HUES48 (cell line): ENCODE measurements around the gene IL22RA2.

Experiments used
- H3K27ac ChIP-seq: one replicate; pipeline ENCODE4 v1.7.0; 2013; ENCODE audit warnings: low read depth, low read length, inconsistent platforms
- H3K27me3 ChIP-seq: 2 replicates; pipeline ENCODE4 v1.6.1; 2013; ENCODE audit warnings: mild to moderate bottlenecking, low read length; ENCODE audit not compliant: control insufficient read depth, insufficient read depth
- H3K36me3 ChIP-seq: 2 replicates; pipeline ENCODE4 v1.6.1; 2013; ENCODE audit warnings: low read length; ENCODE audit not compliant: control insufficient read depth, insufficient read depth
- H3K4me1 ChIP-seq: 2 replicates; pipeline ENCODE4 v1.6.1; 2013; ENCODE audit warnings: mild to moderate bottlenecking, low read length; ENCODE audit not compliant: control insufficient read depth, insufficient read depth
- H3K4me3 ChIP-seq: 2 replicates; pipeline ENCODE4 v1.5.1; 2013; ENCODE audit warnings: mild to moderate bottlenecking, low read depth, low read length
- H3K9ac ChIP-seq: 2 replicates; pipeline ENCODE4 v1.6.1; 2013; ENCODE audit warnings: mild to moderate bottlenecking, low read depth, low read length, moderate library complexity
- H3K9me3 ChIP-seq: 2 replicates; pipeline ENCODE4 v1.6.1; 2013; ENCODE audit warnings: low read length; ENCODE audit not compliant: control insufficient read depth, insufficient read depth

The IL22RA2 gene

GRCh38 chr6:137177611-137178010 lies 4.2 kb upstream of the IL22RA2 start:
- Histone ChIP-seq H3K4me3 (no peak overlapping the region), H3K27ac (no peak overlapping the region), H3K36me3 (no peaks in the 10 kb centered on the region), H3K27me3 (no peaks in the 10 kb centered on the region), H3K9ac (no peak overlapping the region), H3K4me1 (peaks cover 2% of the 10 kb centered on the region; the same call in 1 of the 2 replicates), H3K9me3 (peaks cover 49% of the 10 kb centered on the region)

DNA sequence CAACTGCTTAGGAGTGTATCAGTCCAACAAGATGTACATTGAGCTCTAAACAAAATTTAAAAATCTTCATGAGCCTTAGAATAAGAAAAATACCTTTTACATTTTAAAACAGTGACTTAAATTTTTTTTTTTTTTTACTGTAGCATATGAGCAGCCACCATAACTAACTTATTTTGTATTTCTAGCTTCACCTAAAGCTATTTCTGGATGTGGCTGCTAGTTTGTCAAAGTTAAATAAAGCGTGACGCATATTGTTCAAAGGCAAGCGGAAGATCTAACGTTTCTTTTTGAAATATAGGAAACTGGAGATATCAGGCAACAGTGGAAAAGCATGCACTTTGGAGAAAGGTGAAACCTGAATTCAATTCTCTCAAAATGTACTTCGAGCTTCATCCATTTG lies 3.3 kb upstream of the IL22RA2 start:
- no peak overlapping the region for H3K4me3 ChIP-seq
- H3K9ac ChIP-seq, result no peak overlapping the region
- no peaks in the 10 kb centered on the region for H3K27me3 ChIP-seq
- no peaks in the 10 kb centered on the region for H3K36me3 ChIP-seq
- H3K9me3 ChIP-seq, result peaks cover 40% of the 10 kb centered on the region
- no peak overlapping the region for H3K27ac ChIP-seq
- H3K4me1 ChIP-seq, result peaks cover 10% of the 10 kb centered on the region

DNA sequence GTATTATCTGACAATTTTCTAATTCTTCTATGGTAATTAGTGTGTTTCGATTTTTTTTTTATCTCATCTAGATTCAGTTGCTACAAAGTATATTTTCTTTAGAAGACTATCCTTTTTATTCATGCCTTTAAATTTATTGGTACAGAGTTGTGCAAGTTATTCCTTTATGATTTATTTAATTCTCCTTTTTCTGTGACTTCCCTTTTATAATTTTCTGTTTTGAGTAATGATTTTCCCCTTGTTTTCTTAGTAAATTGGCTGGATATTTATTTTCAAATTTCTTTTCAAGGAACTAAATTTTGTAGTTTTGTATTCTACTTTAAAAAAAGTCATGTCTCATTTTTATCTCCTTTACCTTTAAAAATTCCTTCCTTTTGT lies 2.4 kb upstream of the IL22RA2 start:
- H3K9me3 ChIP-seq, result peaks cover 31% of the 10 kb centered on the region
- H3K27me3 ChIP-seq, result no peaks in the 10 kb centered on the region
- no peak overlapping the region for H3K9ac ChIP-seq
- peaks cover 14% of the 10 kb centered on the region for H3K4me1 ChIP-seq
- no peaks in the 10 kb centered on the region for H3K36me3 ChIP-seq
- H3K4me3 ChIP-seq, result no peak overlapping the region
- no peak overlapping the region for H3K27ac ChIP-seq

- H3K27me3 ChIP-seq, result no peaks in the 10 kb centered on the region
- no peaks in the 10 kb centered on the region for H3K36me3 ChIP-seq
- H3K9ac ChIP-seq, result no peak overlapping the region
- H3K4me1 ChIP-seq, result peaks cover 14% of the 10 kb centered on the region
- no peak overlapping the region for H3K27ac ChIP-seq
- H3K4me3 ChIP-seq, result no peak overlapping the region
- peaks cover 28% of the 10 kb centered on the region for H3K9me3 ChIP-seq
Observed at GRCh38 chr6:137175157-137175867, 1.9 kb upstream of the IL22RA2 start.

GRCh38 chr6:137172734-137173431 lies 561 bp downstream of the IL22RA2 start:
- Histone ChIP-seq H3K9ac (no peak overlapping the region), H3K4me3 (0 out of 2 replicates have a peak overlapping the region, but pooled peaks have one; percentile 2), H3K9me3 (peaks cover 18% of the 10 kb centered on the region), H3K4me1 (peaks cover 14% of the 10 kb centered on the region), H3K27ac (no peak overlapping the region), H3K27me3 (no peaks in the 10 kb centered on the region), H3K36me3 (no peaks in the 10 kb centered on the region)

GRCh38 chr6:137171824-137172733 lies 1.4 kb downstream of the IL22RA2 start:
- Histone ChIP-seq H3K9me3 (peaks cover 13% of the 10 kb centered on the region), H3K4me1 (peaks cover 14% of the 10 kb centered on the region), H3K4me3 (peak overlapping the region; percentile 2; the same call in 1 of the 2 replicates), H3K27me3 (no peaks in the 10 kb centered on the region), H3K9ac (no peak overlapping the region), H3K27ac (peak overlapping the region; percentile 46), H3K36me3 (no peaks in the 10 kb centered on the region)

- Histone ChIP-seq H3K27me3 (no peaks in the 10 kb centered on the region), H3K9me3 (peaks cover 13% of the 10 kb centered on the region), H3K36me3 (no peaks in the 10 kb centered on the region), H3K4me3 (no peak overlapping the region), H3K9ac (no peak overlapping the region), H3K4me1 (peaks cover 14% of the 10 kb centered on the region), H3K27ac (no peak overlapping the region)
Observed at GRCh38 chr6:137171053-137171374, 2.4 kb downstream of the IL22RA2 start.

DNA sequence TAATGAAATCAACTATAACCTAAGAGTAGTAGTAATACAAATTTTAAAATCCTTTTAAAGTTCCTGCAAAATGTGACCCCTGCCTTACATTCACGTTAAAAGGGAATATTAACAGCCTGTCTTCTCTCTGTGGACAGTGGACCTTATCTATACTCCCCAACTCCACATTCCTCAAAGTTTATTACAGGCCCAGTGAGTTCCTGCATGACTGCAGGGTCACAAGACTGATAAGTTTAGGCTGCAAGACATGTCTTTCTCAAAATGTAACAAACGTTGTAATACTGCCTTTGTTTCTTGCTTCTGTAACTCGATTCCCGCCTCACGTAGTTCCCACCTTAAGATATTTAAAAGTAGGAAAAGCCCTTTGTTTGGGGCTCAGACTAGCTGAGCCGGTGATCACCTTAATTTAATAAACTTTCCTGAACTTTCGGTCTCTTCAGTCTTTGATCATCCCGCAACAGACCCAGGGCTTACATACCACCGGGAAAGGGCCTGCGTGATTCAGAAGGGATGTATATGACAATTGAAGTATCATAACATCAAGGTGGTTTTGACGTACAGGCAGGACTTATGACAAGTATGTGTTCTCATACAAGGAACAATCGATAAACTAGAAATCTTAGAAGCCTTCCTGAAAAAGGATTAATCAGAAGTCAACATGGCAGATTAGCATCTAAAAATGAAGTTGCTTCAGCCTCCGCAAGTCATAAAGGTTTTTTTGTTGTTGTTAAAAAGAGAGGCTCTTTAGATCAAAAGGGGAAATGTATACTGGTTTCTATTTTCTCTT lies 3.0 kb downstream of the IL22RA2 start:
- Histone ChIP-seq H3K9me3 (peaks cover 16% of the 10 kb centered on the region), H3K4me1 (peaks cover 14% of the 10 kb centered on the region), H3K9ac (no peak overlapping the region), H3K36me3 (no peaks in the 10 kb centered on the region), H3K27me3 (no peaks in the 10 kb centered on the region), H3K4me3 (no peak overlapping the region), H3K27ac (no peak overlapping the region)

DNA sequence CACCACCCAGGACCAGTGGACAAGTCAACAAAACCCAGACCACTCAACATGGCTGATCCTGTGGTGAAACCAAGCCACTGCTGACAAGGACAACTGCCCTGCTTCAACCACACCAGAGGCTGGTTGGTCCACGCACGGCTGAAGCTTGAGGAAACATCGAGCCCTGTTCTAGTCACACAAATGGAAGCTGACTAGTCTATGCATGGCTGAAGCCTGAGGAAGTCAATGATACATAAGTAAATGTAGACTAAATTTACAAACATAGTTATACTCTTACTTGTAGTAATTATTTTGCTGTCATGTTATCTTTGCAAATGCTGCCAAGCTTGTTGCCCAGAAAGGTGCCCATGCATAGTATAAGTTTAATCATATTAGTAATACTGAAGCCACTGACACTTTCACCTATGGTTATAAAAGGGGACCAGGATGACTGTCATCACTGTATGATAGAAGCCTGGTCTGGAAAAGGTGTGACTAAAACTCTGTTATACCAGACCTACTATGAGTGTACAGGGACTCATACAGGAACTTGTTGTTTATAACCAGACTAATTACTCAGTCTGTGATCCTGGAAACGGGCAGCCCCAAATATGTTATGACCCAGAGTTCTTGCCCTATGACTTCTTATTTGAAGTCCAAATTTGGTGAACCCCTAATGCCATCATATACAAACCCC lies 5.6 kb downstream of the IL22RA2 start:
- Histone ChIP-seq H3K27ac (no peak overlapping the region), H3K36me3 (no peaks in the 10 kb centered on the region), H3K4me3 (no peak overlapping the region), H3K9me3 (peaks cover 41% of the 10 kb centered on the region), H3K27me3 (no peaks in the 10 kb centered on the region), H3K4me1 (peaks cover 14% of the 10 kb centered on the region), H3K9ac (no peak overlapping the region)
